KMS-11 (cell line): ENCODE results near the gene SIRT2.
"Not testable (repeated sequence)": the region's sequence is repeated elsewhere in the genome, so short reads cannot be mapped to it uniquely, and the experiment has no call there.

Experiments used
- H2AFZ ChIP-seq: fragments of 200-600 bp; sonication (generic); 2 replicates; pipeline ENCODE4 v1.6.1; 2016; ENCODE audit warnings: antibody characterized with exemption, mixed run types, low read depth
- H3K27ac ChIP-seq: fragments of 200-600 bp; sonication (generic); 2 replicates; pipeline ENCODE4 v1.6.1; 2016; ENCODE audit warnings: mild to moderate bottlenecking, mixed run types
- H3K27me3 ChIP-seq: fragments of 200-600 bp; sonication (generic); 2 replicates; pipeline ENCODE4 v1.6.1; 2017; ENCODE audit warnings: mild to moderate bottlenecking, low read depth, mixed run types, moderate library complexity; ENCODE audit not compliant: insufficient read depth
- H3K36me3 ChIP-seq: fragments of 200-600 bp; sonication (generic); 2 replicates; pipeline ENCODE4 v1.6.1; 2017; ENCODE audit warnings: mild to moderate bottlenecking, mixed run types; ENCODE audit not compliant: insufficient read depth
- H3K4me1 ChIP-seq: fragments of 200-600 bp; sonication (generic); 2 replicates; pipeline ENCODE4 v1.6.1; 2016; ENCODE audit warnings: mild to moderate bottlenecking, low read depth, mixed run types; ENCODE audit not compliant: poor library complexity, severe bottlenecking
- H3K4me2 ChIP-seq: fragments of 200-600 bp; sonication (generic); 2 replicates; pipeline ENCODE4 v1.7.0; 2016; ENCODE audit warnings: mild to moderate bottlenecking, mixed run types
- H3K4me3 ChIP-seq: fragments of 200-600 bp; sonication (generic); IDR thresholded peaks from 2 replicates; pipeline ENCODE4 v1.6.1; 2017; ENCODE audit warnings: low read depth, low read length, mixed read lengths; ENCODE audit not compliant: insufficient read depth
- H3K79me2 ChIP-seq: fragments of 200-600 bp; sonication (generic); 2 replicates; pipeline ENCODE4 v1.6.1; 2016; ENCODE audit warnings: low read depth, mixed run types; ENCODE audit not compliant: insufficient read depth
- H3K9ac ChIP-seq: fragments of 200-600 bp; sonication (generic); 2 replicates; pipeline ENCODE4 v1.6.1; 2016; ENCODE audit warnings: mild to moderate bottlenecking, mixed run types
- H4K20me1 ChIP-seq: fragments of 200-600 bp; sonication (generic); 2 replicates; pipeline ENCODE4 v1.6.1; 2016; ENCODE audit warnings: mild to moderate bottlenecking, mixed run types; ENCODE audit not compliant: insufficient read depth
- TF ChIP-seq, protein P1 (sequence below): fragments of 200-600 bp; sonication (generic); conservative IDR thresholded peaks from 2 replicates; pipeline ENCODE4 v1.6.1; 2017; ENCODE audit warnings: low read depth, mild to moderate bottlenecking, antibody characterized with exemption, low read length, moderate library complexity, mixed read lengths

The SIRT2 gene

GRCh38 chr19:38861368-38861767 lies 38.0 kb downstream of the SIRT2 start:
- no peak overlapping the region for H3K9ac ChIP-seq
- H3K4me3 ChIP-seq: no peak overlapping the region
- H3K36me3 ChIP-seq: no peaks in the 10 kb centered on the region
- H3K27me3 ChIP-seq: no peaks in the 10 kb centered on the region
- no peak overlapping the region for H3K27ac ChIP-seq
- peaks cover 12% of the 10 kb centered on the region for H3K4me1 ChIP-seq
- no peak overlapping the region for H2AFZ ChIP-seq
- no peak overlapping the region for H3K4me2 ChIP-seq
- H4K20me1 ChIP-seq: no peaks in the 10 kb centered on the region
- TF ChIP-seq, protein P1, sequence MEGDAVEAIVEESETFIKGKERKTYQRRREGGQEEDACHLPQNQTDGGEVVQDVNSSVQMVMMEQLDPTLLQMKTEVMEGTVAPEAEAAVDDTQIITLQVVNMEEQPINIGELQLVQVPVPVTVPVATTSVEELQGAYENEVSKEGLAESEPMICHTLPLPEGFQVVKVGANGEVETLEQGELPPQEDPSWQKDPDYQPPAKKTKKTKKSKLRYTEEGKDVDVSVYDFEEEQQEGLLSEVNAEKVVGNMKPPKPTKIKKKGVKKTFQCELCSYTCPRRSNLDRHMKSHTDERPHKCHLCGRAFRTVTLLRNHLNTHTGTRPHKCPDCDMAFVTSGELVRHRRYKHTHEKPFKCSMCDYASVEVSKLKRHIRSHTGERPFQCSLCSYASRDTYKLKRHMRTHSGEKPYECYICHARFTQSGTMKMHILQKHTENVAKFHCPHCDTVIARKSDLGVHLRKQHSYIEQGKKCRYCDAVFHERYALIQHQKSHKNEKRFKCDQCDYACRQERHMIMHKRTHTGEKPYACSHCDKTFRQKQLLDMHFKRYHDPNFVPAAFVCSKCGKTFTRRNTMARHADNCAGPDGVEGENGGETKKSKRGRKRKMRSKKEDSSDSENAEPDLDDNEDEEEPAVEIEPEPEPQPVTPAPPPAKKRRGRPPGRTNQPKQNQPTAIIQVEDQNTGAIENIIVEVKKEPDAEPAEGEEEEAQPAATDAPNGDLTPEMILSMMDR: no peak
- H3K79me2 ChIP-seq: no peaks in the 10 kb centered on the region

GRCh38 chr19:38859631-38860204 lies 39.7 kb downstream of the SIRT2 start:
- not testable (repeated sequence) for H3K27me3 ChIP-seq, H3K9ac ChIP-seq, H3K36me3 ChIP-seq, H2AFZ ChIP-seq, H3K27ac ChIP-seq, H4K20me1 ChIP-seq, H3K79me2 ChIP-seq, H3K4me3 ChIP-seq, H3K4me2 ChIP-seq
- H3K4me1 ChIP-seq: peaks cover 12% of the 10 kb centered on the region

- peak overlapping the region; percentile 31; the same call in 1 of the 2 replicates for H3K27ac ChIP-seq
- no peaks in the 10 kb centered on the region for H3K79me2 ChIP-seq
- H2AFZ ChIP-seq: no peak overlapping the region
- no peaks in the 10 kb centered on the region for H3K27me3 ChIP-seq
- H3K4me3 ChIP-seq: no peak overlapping the region
- H3K9ac ChIP-seq: no peak overlapping the region
- no peaks in the 10 kb centered on the region for H3K36me3 ChIP-seq
- H3K4me1 ChIP-seq: peaks cover 18% of the 10 kb centered on the region
- H3K4me2 ChIP-seq: peak overlapping the region; percentile 16; the same call in 1 of the 2 replicates
- H4K20me1 ChIP-seq: no peaks in the 10 kb centered on the region
- TF ChIP-seq, protein P1: no peak
These were observed 42.6 kb downstream of the SIRT2 start for GRCh38 chr19:38856813-38857212.

DNA sequence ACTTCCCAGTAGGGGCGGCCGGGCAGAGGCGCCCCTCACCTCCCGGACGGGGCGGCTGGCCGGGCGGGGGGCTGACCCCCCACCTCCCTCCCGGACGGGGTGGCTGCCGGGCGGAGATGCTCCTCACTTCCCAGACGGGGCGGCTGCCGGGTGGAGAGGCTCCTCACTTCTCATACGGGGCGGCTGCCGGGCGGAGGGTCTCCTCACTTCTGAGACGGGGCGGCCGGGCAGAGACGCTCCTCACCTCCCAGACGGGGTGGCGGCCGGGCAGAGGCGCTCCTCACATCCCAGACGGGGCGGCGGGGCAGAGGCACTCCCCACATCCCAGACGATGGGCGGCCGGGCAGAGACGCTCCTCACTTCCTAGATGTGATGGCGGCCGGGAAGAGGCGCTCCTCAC lies 43.7 kb downstream of the SIRT2 start:
- peaks cover 27% of the 10 kb centered on the region for H3K4me1 ChIP-seq
- not testable (repeated sequence) for H3K79me2 ChIP-seq, H3K4me3 ChIP-seq, H3K4me2 ChIP-seq, H3K27ac ChIP-seq, H3K36me3 ChIP-seq, H3K9ac ChIP-seq, H2AFZ ChIP-seq, H4K20me1 ChIP-seq, H3K27me3 ChIP-seq

DNA sequence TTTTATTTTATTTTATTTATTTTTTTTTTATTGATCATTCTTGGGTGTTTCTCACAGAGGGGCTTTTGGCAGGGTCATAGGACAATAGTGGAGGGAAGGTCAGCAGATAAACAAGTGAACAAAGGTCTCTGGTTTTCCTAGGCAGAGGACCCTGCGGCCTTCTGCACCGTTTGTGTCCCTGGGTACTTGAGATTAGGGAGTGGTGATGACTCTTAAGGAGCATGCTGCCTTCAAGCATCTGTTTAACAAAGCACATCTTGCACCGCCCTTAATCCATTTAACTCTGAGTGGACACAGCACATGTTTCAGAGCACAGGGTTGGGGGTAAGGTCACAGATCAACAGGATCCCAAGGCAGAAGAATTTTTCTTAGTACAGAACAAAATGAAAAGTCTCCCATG lies 44.5 kb downstream of the SIRT2 start:
- not testable (repeated sequence) for H4K20me1 ChIP-seq, H3K4me2 ChIP-seq, H3K4me3 ChIP-seq, H3K9ac ChIP-seq, H3K27me3 ChIP-seq, H2AFZ ChIP-seq, H3K79me2 ChIP-seq, H3K36me3 ChIP-seq, H3K27ac ChIP-seq
- peaks cover 28% of the 10 kb centered on the region for H3K4me1 ChIP-seq

GRCh38 chr19:38853214-38853613 lies 46.2 kb downstream of the SIRT2 start:
- TF ChIP-seq, protein P1: no peak
- peak overlapping the region; percentile 75 for H2AFZ ChIP-seq
- no peaks in the 10 kb centered on the region for H3K27me3 ChIP-seq
- H3K4me2 ChIP-seq: peak overlapping the region; percentile 81
- no peaks in the 10 kb centered on the region for H4K20me1 ChIP-seq
- H3K36me3 ChIP-seq: peaks cover 4% of the 10 kb centered on the region; the same call in 1 of the 2 replicates
- H3K4me1 ChIP-seq: peaks cover 30% of the 10 kb centered on the region
- no peak overlapping the region for H3K4me3 ChIP-seq
- H3K79me2 ChIP-seq: peaks cover 14% of the 10 kb centered on the region
- peak overlapping the region; percentile 80 for H3K27ac ChIP-seq
- peak overlapping the region; percentile 92 for H3K9ac ChIP-seq
